Fibroblast of lung (primary cell): Measurements from ENCODE around the gene APBB2.

Source experiments
- EZH2 ChIP-seq: IDR thresholded peaks from 2 replicates; pipeline ENCODE4 v1.5.1; 2012; ENCODE audit warnings: low read length, control low read depth, mild to moderate bottlenecking; ENCODE audit errors: missing control alignments
- TF ChIP-seq, protein P1 (sequence below), 2 donors: IDR thresholded peaks in 1 of 2; conservative IDR thresholded peaks in 1 of 2; 1 replicate in 1 of 2; 2 replicates in 1 of 2; pipeline ENCODE4 v1.5.1; 2011 to 2012; ENCODE audit warnings: low read length in 2 of 2, control low read depth in 1 of 2, inconsistent platforms in 1 of 2, low read depth in 1 of 2, mild to moderate bottlenecking in 1 of 2

- TF ChIP-seq EZH2 = no peak
- TF ChIP-seq, protein P1, sequence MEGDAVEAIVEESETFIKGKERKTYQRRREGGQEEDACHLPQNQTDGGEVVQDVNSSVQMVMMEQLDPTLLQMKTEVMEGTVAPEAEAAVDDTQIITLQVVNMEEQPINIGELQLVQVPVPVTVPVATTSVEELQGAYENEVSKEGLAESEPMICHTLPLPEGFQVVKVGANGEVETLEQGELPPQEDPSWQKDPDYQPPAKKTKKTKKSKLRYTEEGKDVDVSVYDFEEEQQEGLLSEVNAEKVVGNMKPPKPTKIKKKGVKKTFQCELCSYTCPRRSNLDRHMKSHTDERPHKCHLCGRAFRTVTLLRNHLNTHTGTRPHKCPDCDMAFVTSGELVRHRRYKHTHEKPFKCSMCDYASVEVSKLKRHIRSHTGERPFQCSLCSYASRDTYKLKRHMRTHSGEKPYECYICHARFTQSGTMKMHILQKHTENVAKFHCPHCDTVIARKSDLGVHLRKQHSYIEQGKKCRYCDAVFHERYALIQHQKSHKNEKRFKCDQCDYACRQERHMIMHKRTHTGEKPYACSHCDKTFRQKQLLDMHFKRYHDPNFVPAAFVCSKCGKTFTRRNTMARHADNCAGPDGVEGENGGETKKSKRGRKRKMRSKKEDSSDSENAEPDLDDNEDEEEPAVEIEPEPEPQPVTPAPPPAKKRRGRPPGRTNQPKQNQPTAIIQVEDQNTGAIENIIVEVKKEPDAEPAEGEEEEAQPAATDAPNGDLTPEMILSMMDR (conservative IDR thresholded peaks at IDR 0.05 in 1 of 2, IDR thresholded peaks at IDR 0.05 in 1 of 2; ENCODE audit: low read depth in 1 of 2, low read length in 2 of 2) = no peak
Observed at GRCh38 chr4:41104155-41104554, 110.2 kb downstream of the APBB2 start.
